Left renal pelvis (tissue), 4 donors: ENCODE measurements around the gene SLC29A4. TPM values are rescaled to one million over a fixed set of nuclear protein-coding genes. Genes with fewer than 3 reads are reported as not detected.
"Not testable (repeated sequence)": the region's sequence is repeated elsewhere in the genome, so short reads cannot be mapped to it uniquely, and the experiment has no call there.

ENCODE experiments used
- DNase-seq, 4 donors: peaks; one replicate each; pipeline ENCODE4 v3.0.0-alpha.2; 2013; ENCODE audit warnings: low read depth in 4 of 4, low spot score in 3 of 4
- polyA plus RNA-seq, 4 donors: library from polyadenylated mRNA; unstranded; fragments of 120-200 nt; gene quantifications; one replicate each; pipeline ENCODE4 v1.2.1, GENCODE V29; 2013; ENCODE audit not compliant: insufficient read length in 4 of 4

The SLC29A4 gene
- polyA plus RNA-seq, 4 donors = 9.5 to 26.7 (median 24.6) TPM

GRCh38 chr7:5320802-5321396 lies 38.2 kb downstream of the SLC29A4 start:
- DNase-seq = no peak

- DNase-seq = no peak
Observed at GRCh38 chr7:5322621-5323410, 40.1 kb downstream of the SLC29A4 start.

GRCh38 chr7:5323800-5324781 lies 41.3 kb downstream of the SLC29A4 start:
- DNase-seq = not testable (repeated sequence)

- DNase-seq = no peak
Observed at GRCh38 chr7:5324961-5325360, 42.2 kb downstream of the SLC29A4 start.

GRCh38 chr7:5330288-5330687 lies 47.5 kb downstream of the SLC29A4 start:
- DNase-seq = no peak

- no peak for DNase-seq
Observed at GRCh38 chr7:5332579-5332978, 49.8 kb downstream of the SLC29A4 start.

GRCh38 chr7:5333121-5334045 lies 50.6 kb downstream of the SLC29A4 start:
- DNase-seq = no peak

GRCh38 chr7:5334671-5335070 lies 51.9 kb downstream of the SLC29A4 start:
- no peak for DNase-seq

- no peak for DNase-seq
Observed at GRCh38 chr7:5337047-5337446, 54.3 kb downstream of the SLC29A4 start.

GRCh38 chr7:5339955-5340354 lies 57.2 kb downstream of the SLC29A4 start:
- DNase-seq = no peak

- no peak for DNase-seq
Observed at GRCh38 chr7:5342631-5343030, 59.9 kb downstream of the SLC29A4 start.

- DNase-seq = no peak
Observed at GRCh38 chr7:5343884-5344283, 61.1 kb downstream of the SLC29A4 start.

GRCh38 chr7:5344342-5344741 lies 61.6 kb downstream of the SLC29A4 start:
- DNase-seq = no peak

GRCh38 chr7:5345171-5345570 lies 62.4 kb downstream of the SLC29A4 start:
- DNase-seq = no peak

- DNase-seq = no peak
Observed at GRCh38 chr7:5345671-5346070, 62.9 kb downstream of the SLC29A4 start.

GRCh38 chr7:5348134-5349004 lies 65.6 kb downstream of the SLC29A4 start:
- DNase-seq = no peak

GRCh38 chr7:5349005-5349380 lies 66.2 kb downstream of the SLC29A4 start:
- no peak for DNase-seq

GRCh38 chr7:5349437-5350173 lies 66.9 kb downstream of the SLC29A4 start:
- no peak for DNase-seq

GRCh38 chr7:5350174-5350463 lies 67.4 kb downstream of the SLC29A4 start:
- DNase-seq = no peak
